NCI-H526 (cell line): ENCODE measurements around the gene CHPF2.
A peak's percentile ranks its signal among the peaks of the same experiment; 100 is the strongest.

Source experiments
- DNase-seq, 2 experiments: peaks; one replicate each; lab custom pipeline; 2025; lab: John Stamatoyannopoulos, UW

CHPF2 gene

GRCh38 chr7:151235091-151235787 is 3.0 kb downstream of the CHPF2 start:
- DNase-seq: no peak

DNA sequence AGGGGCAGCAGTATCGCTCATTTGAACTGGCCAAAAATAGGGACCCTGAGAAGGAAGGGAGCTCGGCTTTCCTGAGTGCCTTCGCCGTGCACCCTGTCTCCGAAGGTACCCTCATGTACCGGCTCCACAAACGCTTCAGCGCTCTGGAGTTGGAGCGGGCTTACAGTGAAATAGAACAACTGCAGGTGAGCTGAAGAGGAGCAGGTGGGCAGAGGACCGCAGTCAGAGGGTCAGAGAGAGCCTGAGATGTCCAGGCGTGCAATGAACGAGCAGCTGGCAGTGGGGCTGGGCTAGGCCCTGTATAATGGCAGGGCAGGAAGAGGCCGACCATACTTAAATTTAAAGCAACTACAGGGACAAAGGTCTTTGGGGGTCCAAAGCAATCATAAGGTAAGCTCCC is 4.1 kb downstream of the CHPF2 start:
- DNase-seq: no peak

DNA sequence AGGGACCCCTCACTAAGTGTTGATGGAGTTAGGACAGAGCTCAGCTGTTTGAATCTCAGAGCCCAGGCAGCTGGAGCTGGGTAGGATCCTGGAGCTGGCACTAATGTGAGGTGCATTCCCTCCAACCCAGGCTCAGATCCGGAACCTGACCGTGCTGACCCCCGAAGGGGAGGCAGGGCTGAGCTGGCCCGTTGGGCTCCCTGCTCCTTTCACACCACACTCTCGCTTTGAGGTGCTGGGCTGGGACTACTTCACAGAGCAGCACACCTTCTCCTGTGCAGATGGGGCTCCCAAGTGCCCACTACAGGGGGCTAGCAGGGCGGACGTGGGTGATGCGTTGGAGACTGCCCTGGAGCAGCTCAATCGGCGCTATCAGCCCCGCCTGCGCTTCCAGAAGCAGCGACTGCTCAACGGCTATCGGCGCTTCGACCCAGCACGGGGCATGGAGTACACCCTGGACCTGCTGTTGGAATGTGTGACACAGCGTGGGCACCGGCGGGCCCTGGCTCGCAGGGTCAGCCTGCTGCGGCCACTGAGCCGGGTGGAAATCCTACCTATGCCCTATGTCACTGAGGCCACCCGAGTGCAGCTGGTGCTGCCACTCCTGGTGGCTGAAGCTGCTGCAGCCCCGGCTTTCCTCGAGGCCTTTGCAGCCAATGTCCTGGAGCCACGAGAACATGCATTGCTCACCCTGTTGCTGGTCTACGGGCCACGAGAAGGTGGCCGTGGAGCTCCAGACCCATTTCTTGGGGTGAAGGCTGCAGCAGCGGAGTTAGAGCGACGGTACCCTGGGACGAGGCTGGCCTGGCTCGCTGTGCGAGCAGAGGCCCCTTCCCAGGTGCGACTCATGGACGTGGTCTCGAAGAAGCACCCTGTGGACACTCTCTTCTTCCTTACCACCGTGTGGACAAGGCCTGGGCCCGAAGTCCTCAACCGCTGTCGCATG is 5.2 kb downstream of the CHPF2 start:
- DNase-seq: no peak

DNA sequence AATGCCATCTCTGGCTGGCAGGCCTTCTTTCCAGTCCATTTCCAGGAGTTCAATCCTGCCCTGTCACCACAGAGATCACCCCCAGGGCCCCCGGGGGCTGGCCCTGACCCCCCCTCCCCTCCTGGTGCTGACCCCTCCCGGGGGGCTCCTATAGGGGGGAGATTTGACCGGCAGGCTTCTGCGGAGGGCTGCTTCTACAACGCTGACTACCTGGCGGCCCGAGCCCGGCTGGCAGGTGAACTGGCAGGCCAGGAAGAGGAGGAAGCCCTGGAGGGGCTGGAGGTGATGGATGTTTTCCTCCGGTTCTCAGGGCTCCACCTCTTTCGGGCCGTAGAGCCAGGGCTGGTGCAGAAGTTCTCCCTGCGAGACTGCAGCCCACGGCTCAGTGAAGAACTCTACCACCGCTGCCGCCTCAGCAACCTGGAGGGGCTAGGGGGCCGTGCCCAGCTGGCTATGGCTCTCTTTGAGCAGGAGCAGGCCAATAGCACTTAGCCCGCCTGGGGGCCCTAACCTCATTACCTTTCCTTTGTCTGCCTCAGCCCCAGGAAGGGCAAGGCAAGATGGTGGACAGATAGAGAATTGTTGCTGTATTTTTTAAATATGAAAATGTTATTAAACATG is 6.0 kb downstream of the CHPF2 start:
- no peak for DNase-seq

DNA sequence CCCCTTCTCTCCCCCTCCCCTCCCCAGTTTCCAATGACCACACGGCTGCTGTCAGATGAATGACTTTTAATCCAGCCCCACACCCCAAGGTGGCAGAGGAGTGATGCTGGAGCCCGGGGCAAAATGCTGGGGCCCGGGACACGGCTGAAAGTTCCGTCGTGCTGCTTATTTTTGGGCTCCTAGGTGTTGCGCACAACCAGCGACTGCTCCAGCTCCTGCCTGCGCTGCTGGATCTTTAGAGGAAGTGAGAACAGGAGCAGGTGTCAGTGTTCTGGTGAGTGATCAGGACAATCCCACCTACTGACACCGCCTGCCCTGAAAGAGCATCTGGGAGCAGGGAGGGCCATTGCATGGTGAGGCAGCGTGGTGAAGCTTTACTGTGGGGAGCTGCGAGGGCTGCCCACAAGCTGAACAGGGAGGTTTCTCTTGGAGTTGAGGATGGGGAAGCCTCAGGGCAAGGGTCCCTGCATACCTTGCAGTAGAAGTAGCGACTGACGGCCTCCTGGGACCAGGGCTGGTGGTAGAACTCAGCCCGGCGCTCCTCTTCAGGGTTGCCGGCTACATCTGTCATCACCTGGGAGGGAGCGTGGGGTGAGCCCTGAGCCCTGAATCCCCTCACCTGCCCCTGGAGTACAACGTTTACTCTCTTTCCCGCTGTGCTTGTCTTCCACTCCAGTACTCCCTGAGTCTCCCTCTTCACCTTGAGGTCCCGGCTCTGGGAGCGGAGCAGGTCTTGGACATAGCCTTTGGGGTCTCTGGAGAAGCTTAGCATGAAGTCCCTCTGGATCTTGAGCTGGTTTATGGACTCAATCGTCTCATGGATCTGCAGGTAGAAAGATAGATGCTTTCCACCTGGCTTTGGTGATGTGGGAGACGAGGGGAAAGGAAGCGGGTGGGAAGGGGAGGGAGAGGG is 6.9 kb downstream of the CHPF2 start:
- no peak for DNase-seq

GRCh38 chr7:151239837-151240459 is 7.7 kb downstream of the CHPF2 start:
- DNase-seq: no peak

- DNase-seq: no peak
These were observed 8.3 kb downstream of the CHPF2 start for GRCh38 chr7:151240536-151240935.

DNA sequence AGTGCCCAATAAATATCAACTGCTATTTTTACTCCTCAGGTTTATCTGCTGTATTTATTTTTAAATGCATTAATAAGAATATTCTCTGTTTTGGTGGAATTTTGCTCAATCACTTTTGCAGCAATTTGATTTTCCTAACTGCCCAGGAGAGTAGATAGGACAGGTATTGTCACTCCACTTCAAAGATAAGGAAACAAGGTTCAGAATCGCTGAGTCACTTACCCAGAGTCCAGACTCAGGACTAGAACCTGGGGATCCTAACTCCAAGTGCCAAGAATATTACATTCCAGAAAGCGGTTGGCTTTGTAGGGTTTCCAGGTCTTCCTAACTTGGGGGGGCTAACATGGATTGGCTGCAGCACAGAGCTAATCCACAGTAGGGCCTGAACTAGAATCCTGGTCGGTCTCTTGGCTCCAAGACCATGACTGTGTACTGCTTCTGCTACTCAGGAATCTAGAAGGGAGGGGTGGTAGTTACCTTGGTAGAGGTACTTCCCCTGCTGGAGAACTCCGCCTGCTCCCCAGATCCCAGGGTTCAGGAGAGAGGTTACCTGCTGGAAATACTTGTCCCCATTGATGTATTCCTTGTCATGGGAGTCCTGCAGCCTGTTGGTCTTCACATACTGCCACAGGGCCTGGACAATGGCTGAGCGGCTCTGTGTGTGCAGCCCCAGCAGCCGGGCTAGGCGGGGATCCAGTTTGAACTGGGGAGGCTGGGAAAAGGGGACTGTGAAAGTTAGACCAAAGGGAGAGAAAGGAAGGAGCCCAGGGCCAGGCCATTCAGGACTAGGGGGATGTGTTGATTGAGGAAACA is 8.9 kb downstream of the CHPF2 start:
- no peak for DNase-seq

DNA sequence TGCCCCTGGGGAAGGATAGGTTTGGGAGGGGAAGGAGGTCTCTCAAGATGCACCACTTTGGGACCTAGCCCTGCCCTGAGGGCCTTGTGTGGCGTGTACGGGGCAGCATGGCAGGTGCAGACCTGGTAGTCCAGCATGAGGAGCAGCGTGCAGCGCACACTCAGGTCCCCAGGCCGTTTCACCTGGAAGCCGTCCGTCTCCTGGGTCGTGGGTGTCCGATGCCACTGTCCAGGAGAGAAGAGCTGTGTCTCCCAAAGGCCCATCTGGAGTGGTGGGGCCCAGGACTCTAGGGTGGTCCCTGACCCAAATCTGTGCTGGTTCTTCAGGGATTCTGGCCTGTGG is 9.4 kb downstream of the CHPF2 start:
- no peak for DNase-seq

GRCh38 chr7:151242159-151243044 is 10.1 kb downstream of the CHPF2 start:
- DNase-seq: no peak

GRCh38 chr7:151243045-151243349 is 10.7 kb downstream of the CHPF2 start:
- no peak for DNase-seq

GRCh38 chr7:151243408-151244195 is 11.3 kb downstream of the CHPF2 start:
- peak in 1 of 2 experiments; percentile 32 for DNase-seq

DNA sequence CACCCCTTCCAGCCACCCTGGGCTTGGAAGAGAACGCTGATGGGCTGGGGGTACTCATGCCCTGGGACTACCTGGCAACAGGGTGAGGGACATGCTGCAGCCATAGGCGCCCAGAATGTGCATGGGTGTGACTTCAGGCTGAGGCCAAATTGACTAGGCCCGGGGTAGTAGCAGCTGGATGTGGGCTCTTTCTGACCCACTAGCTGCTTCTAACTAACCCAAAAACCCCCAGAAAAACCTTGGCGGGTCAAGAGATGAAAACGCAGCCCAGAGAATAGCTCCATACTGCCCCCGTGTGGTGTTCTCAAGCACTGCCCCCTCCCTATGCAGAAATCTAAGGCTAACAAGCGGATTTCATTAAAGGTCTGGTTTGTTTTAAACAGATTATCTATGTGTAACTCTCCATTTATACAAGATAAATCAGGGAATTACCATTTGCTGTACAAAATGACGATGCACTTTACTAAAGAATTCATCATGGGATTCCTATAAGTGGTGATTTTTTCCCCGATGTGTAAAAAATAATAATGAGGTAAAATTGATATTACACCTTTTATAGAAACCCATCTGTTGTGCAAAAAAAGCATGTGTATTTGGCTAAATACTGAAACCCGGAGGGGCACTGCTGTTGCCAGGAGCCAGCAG is 12.0 kb downstream of the CHPF2 start:
- DNase-seq: peak in 1 of 2 experiments; percentile 80

DNA sequence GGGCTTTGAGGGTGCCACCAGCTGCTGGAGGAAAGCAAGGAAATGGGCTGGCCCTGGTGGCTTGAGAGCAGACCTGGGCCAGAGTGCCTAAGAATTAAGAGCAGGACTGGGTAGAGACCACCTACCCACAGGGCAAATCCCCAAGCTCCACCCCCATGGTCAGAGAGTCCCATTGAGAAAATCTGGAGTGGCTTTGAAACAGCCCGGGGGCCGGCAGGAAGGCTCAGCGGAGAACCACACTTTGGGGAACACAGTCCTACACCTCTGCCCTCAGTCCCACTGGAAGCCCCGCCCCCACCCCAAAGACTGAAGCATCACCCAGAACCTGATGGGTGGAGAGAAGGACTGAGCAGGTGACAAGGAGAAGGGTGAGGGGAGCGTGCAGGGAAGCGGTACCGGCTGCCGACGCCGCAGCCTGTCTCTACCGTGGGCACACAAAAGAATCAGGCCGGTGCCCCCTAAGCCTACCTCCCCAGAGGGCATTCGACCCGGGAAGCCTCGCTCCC is 12.6 kb downstream of the CHPF2 start:
- DNase-seq: no peak

DNA sequence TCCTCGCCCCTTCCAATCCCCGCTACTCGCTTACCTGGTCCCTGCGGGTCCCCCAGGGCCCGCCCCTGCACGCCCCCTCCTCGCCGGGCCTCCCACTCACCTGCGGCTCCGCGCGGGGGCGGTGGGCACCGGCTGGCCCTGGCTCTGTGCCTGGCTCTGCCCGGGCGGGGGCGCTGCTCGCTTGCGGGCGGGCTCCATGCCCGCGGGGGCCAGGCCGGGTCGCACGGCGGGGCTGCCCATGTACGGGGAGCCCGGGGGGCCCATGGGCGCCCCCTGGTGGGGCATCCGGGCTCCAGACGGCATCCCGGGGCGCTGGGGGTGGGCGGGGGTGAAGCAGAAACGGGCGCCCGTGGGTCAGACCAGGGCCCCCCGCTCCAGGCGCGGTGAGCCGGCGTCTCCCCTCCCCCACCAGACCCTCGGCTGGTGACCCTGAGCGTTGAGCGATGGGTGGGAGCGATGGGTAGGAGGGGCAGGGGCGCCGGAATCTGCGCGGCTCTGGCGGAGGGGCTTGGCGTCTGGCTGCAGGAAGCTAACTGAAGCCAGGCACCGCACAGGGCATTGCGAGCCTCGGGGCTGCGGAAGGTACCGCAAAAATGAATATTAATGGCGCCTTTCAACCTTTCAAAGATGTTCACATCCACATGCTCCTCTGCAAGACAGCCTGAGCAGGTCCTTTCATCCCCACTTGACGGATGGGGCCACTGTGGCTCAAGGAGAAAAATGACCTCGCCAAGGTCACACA is 13.2 kb downstream of the CHPF2 start:
- peak in 1 of 2 experiments; percentile 83 for DNase-seq

DNA sequence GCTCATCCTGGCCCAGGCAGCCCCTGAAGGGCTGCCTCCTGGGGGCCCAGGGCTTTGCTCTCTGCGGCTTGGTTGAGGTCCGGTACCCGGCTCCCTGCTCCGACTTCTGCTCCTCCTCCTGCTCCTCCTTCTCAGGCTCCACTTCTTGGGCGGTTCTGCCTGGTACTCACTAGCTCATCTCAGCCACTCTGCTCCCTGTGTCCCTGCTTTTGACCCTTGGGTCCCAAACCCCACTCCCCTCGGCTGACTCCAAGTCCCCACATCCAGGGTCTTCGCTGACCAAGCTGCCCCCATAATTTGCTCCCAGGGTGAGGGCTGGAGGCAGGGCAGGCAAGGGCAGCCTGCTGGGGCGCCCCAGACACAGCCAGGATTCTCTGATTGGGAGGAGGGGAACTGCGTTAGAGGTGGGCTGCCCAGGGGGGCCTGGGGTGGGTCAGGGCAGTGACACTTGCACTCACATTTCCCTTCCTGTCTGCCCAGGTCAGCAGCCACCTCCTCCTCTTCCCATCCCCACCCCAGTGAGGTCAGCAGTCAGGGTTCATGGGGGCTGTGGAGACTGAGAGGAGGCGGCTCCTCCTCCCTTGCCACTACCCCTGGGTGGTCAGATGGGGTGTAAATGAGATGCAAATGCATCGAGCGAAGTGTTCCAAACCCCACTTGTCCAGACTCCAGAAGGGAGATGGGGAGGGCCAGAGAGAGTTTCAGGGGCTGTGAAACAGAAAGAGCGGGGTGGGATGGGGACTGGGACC is 14.0 kb downstream of the CHPF2 start:
- DNase-seq: peak in 1 of 2 experiments; percentile 19
